GM19239 (cell line): Measurements from ENCODE around the gene ZNF766.
"Not testable (repeated sequence)": the region's sequence is repeated elsewhere in the genome, so short reads cannot be mapped to it uniquely, and the experiment has no call there.

ENCODE experiments used
- DNase-seq: peaks from one replicate; pipeline ENCODE4 v3.0.0; 2011; ENCODE audit warnings: low spot score; ENCODE audit not compliant: insufficient read length
- FAIRE-seq: peaks from 2 replicates; lab custom pipeline; 2011; peaks lifted over from hg19 to GRCh38; lab: Jason Lieb, UNC

Gene ZNF766

GRCh38 chr19:52269338-52270261, at the start of gene ZNF766:
TSS of gene ZNF766 (plus strand) at chr19:52269587. CDS start at chr19:52269614, 27 bp downstream.
- DNase-seq: peak; percentile 89
- peak; percentile 96 for FAIRE-seq

GRCh38 chr19:52219611-52220010, 49.8 kb upstream of the ZNF766 start:
- FAIRE-seq (no peak), DNase-seq (no peak)

- DNase-seq (no peak), FAIRE-seq (no peak)
Measured at GRCh38 chr19:52221031-52221430, 48.4 kb upstream of the ZNF766 start.

- no peak for FAIRE-seq
- DNase-seq: no peak
Measured at GRCh38 chr19:52221831-52222375, 47.5 kb upstream of the ZNF766 start.

- FAIRE-seq (no peak), DNase-seq (no peak)
Measured at GRCh38 chr19:52224211-52224610, 45.2 kb upstream of the ZNF766 start.

GRCh38 chr19:52226652-52227051, 42.7 kb upstream of the ZNF766 start:
- DNase-seq: no peak
- FAIRE-seq: no peak

GRCh38 chr19:52227196-52227940, 42.0 kb upstream of the ZNF766 start:
- FAIRE-seq (no peak), DNase-seq (no peak)

- DNase-seq (no peak), FAIRE-seq (no peak)
Measured at GRCh38 chr19:52227980-52228379, 41.4 kb upstream of the ZNF766 start.

GRCh38 chr19:52229524-52229923, 39.9 kb upstream of the ZNF766 start:
- DNase-seq (no peak), FAIRE-seq (no peak)

GRCh38 chr19:52230685-52231084, 38.7 kb upstream of the ZNF766 start:
- FAIRE-seq (no peak), DNase-seq (no peak)

GRCh38 chr19:52231154-52231910, 38.1 kb upstream of the ZNF766 start:
- DNase-seq: no peak
- FAIRE-seq: no peak

GRCh38 chr19:52234406-52234805, 35.0 kb upstream of the ZNF766 start:
- DNase-seq: no peak
- no peak for FAIRE-seq

GRCh38 chr19:52237197-52237596, 32.2 kb upstream of the ZNF766 start:
- FAIRE-seq (no peak), DNase-seq (no peak)

- FAIRE-seq (peak; percentile 90), DNase-seq (no peak)
Measured at GRCh38 chr19:52237771-52238400, 31.5 kb upstream of the ZNF766 start.

- DNase-seq (no peak), FAIRE-seq (no peak)
Measured at GRCh38 chr19:52244021-52244420, 25.4 kb upstream of the ZNF766 start.

GRCh38 chr19:52248241-52248640, 21.1 kb upstream of the ZNF766 start:
- FAIRE-seq (no peak), DNase-seq (no peak)

GRCh38 chr19:52258426-52258825, 11.0 kb upstream of the ZNF766 start:
- FAIRE-seq (no peak), DNase-seq (no peak)

- FAIRE-seq, DNase-seq: not testable (repeated sequence)
Measured at GRCh38 chr19:52265556-52265955, 3.8 kb upstream of the ZNF766 start.

- FAIRE-seq (peak; percentile 59), DNase-seq (peak; percentile 16)
Measured at GRCh38 chr19:52270266-52270885, 989 bp downstream of the ZNF766 start.
